HEK293T (cell line): ENCODE results near the gene TAAR9.

ENCODE experiments used
- BHLHE40 ChIP-seq: fragments of 450-650 bp; IDR thresholded peaks from 2 replicates; pipeline ENCODE4 v1.6.1; 2016; ENCODE audit warnings: mild to moderate bottlenecking, moderate library complexity, borderline replicate concordance
- CTBP1 ChIP-seq: fragments of 450-650 bp; IDR thresholded peaks from 2 replicates; pipeline ENCODE4 v1.6.1; 2016; ENCODE audit warnings: borderline replicate concordance
- FOXM1 ChIP-seq: fragments of 450-650 bp; IDR thresholded peaks from 2 replicates; pipeline ENCODE4 v1.6.1; 2017; ENCODE audit warnings: mild to moderate bottlenecking, borderline replicate concordance
- HDGF ChIP-seq: fragments of 450-650 bp; IDR thresholded peaks from 2 replicates; pipeline ENCODE4 v1.6.1; 2017; ENCODE audit warnings: antibody characterized with exemption, borderline replicate concordance
- L3MBTL2 ChIP-seq: fragments of 450-650 bp; conservative IDR thresholded peaks from 2 replicates; pipeline ENCODE4 v1.6.1; 2016; ENCODE audit warnings: mild to moderate bottlenecking
- PKNOX1 ChIP-seq: fragments of 450-650 bp; IDR thresholded peaks from 2 replicates; pipeline ENCODE4 v1.6.1; 2016
- SUZ12 ChIP-seq: fragments of 450-650 bp; IDR thresholded peaks from 2 replicates; pipeline ENCODE4 v1.6.1; 2016; ENCODE audit warnings: mild to moderate bottlenecking

GRCh38 chr6:132491881-132492280, 46.2 kb upstream of the TAAR9 start:
- TF ChIP-seq FOXM1 (no peak), L3MBTL2 (no peak), SUZ12 (no peak), PKNOX1 (no peak), BHLHE40 (no peak), CTBP1 (no peak), HDGF (no peak)
